ENCODE measurements around the gene CAMTA1.

Gene CAMTA1

DNA sequence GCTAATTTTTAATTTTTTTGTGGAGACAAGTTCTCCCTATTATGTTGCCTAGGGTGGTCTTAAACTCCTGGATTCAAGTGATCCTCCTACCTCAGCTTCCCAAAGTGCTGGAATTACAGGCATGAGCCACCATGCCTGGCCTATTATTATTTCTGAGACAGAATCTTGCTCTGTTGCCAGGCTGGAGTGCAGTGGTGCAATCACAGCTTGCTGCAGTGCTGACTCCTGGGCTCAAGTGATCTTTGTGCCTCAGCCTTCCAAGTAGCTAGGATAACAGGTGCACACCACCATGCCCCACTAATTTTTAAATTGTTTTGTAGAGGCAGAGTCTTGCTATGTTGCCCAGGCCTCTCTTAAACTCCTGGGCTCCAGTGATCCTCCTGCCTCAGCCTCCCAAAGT is 196.3 kb downstream of the CAMTA1 start:
- Histone ChIP-seq H3K4me1 (ENCODE audit: control insufficient read depth, insufficient read depth, low read length) (no peaks in the 10 kb centered on the region), H3K9me3 (ENCODE audit: control insufficient read depth, insufficient read depth, low read depth, low read length) (no peaks in the 10 kb centered on the region), H3K36me3 (ENCODE audit: control insufficient read depth in 2 of 2, insufficient read depth in 1 of 2, low read length in 2 of 2) (no peaks in the 10 kb centered on the region), H3K4me3 (ENCODE audit: low read depth, low read length) (no peak overlapping the region), H3K27ac (ENCODE audit: extremely low read depth, low read depth, low read length) (no peak overlapping the region)
- ChIA-PET POLR2A (no interaction called here), CTCF (interaction anchor here (0.6 kb wide), 1 partner anchor 241 kb away, joined by 5 read pairs; no protein-coding TSS in a partner anchor)
- no peak for TF ChIP-seq INSM2 (tag by site-specific recombination; IDR thresholded peaks at IDR 0.05)
- no peak for TF ChIP-seq ZNF624 (tag by site-specific recombination; IDR thresholded peaks at IDR 0.05)
- no peak for TF ChIP-seq KLF9 (tag by site-specific recombination; IDR thresholded peaks at IDR 0.05; ENCODE audit: low read depth)
- TF ChIP-seq ZNF571 (tag by site-specific recombination; IDR thresholded peaks at IDR 0.05) = no peak
- no peak for TF ChIP-seq ZNF157 (tag by site-specific recombination; IDR thresholded peaks at IDR 0.05)
- TF ChIP-seq ZNF266 (tag by site-specific recombination; IDR thresholded peaks at IDR 0.05; ENCODE audit: low read depth) = no peak
- TF ChIP-seq ZNF555 (tag by site-specific recombination; conservative IDR thresholded peaks at IDR 0.05) = no peak
- TF ChIP-seq ZNF707 (tag by site-specific recombination; IDR thresholded peaks at IDR 0.05) = no peak
- TF ChIP-seq ZNF211 (tag by site-specific recombination; IDR thresholded peaks at IDR 0.05; ENCODE audit: low read depth) = no peak
- TF ChIP-seq ZNF311 (tag by site-specific recombination; IDR thresholded peaks at IDR 0.05; ENCODE audit: borderline replicate concordance) = no peak
- TF ChIP-seq ZNF169 (tag by site-specific recombination; IDR thresholded peaks at IDR 0.05) = no peak
- TF ChIP-seq PRDM6 (tag by site-specific recombination; IDR thresholded peaks at IDR 0.05) = no peak
- no peak for TF ChIP-seq ZNF670 (tag by site-specific recombination; IDR thresholded peaks at IDR 0.05; ENCODE audit: low read depth)
- no peak for TF ChIP-seq ZNF626 (tag by site-specific recombination; IDR thresholded peaks at IDR 0.05)
- TF ChIP-seq KLF8 (tag by site-specific recombination; IDR thresholded peaks at IDR 0.05) = no peak
- TF ChIP-seq ZNF292 (tag by site-specific recombination; IDR thresholded peaks at IDR 0.05; ENCODE audit: borderline replicate concordance, low read depth) = no peak
- TF ChIP-seq ZNF394 (tag by site-specific recombination; IDR thresholded peaks at IDR 0.05; ENCODE audit: borderline replicate concordance) = no peak
- TF ChIP-seq, protein P1, sequence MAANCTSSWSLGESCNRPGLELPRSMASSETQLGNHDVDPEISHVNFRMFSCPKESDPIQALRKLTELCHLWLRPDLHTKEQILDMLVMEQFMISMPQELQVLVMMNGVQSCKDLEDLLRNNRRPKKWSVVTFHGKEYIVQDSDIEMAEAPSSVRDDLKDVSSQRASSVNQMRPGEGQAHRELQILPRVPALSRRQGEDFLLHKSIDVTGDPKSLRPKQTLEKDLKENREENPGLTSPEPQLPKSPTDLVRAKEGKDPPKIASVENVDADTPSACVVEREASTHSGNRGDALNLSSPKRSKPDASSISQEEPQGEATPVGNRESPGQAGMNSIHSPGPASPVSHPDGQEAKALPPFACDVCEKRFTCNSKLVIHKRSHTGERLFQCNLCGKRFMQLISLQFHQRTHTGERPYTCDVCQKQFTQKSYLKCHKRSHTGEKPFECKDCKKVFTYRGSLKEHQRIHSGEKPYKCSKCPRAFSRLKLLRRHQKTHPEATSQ (tag by site-specific recombination; IDR thresholded peaks at IDR 0.05) = no peak

DNA sequence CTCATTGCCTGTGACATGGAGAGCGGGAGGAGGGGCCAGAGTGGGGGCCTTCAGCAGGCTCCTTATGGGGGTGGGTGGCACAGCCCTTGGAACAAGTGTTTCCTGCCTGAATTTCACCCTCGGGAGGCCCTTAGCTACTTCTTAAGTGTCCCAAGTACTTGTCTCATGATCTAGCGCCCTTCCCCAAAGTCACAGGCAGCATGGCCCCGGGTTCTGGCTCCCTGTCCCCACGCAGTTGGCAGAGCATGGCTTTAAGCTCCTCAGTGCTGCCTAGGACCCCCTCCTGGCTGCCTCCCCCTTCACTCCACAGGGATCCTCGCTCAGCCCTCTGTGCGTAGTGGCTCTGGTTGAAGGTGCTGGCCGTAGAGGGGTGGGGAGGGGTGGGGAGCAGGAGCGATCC is 197.2 kb downstream of the CAMTA1 start:
- TF ChIP-seq ZFP3 (tag by site-specific recombination; IDR thresholded peaks at IDR 0.05; ENCODE audit: low read depth) = no peak
- Histone ChIP-seq H3K36me3 (ENCODE audit: control insufficient read depth in 2 of 2, insufficient read depth in 1 of 2, low read length in 2 of 2) (no peaks in the 10 kb centered on the region), H3K27ac (ENCODE audit: extremely low read depth, low read depth, low read length) (no peak overlapping the region), H3K4me1 (ENCODE audit: control insufficient read depth, insufficient read depth, low read length) (no peaks in the 10 kb centered on the region), H3K9me3 (ENCODE audit: control insufficient read depth, insufficient read depth, low read depth, low read length) (no peaks in the 10 kb centered on the region), H3K4me3 (ENCODE audit: low read depth, low read length) (no peak overlapping the region)
- ChIA-PET POLR2A (no interaction called here), CTCF (no interaction called here)

Data from HEK293 (cell line).